HCT116 (cell line): ENCODE measurements around the gene MRPL21. TPM values are rescaled to one million over a fixed set of nuclear protein-coding genes. Genes with fewer than 3 reads are reported as not detected.

Experiments used
- ATAC-seq: fragments of 200-7000 bp; cut with Tn5 transposase; 2 replicates; pipeline ENCODE4 v1.9.1; 2020; ENCODE audit warnings: mild to moderate bottlenecking, moderate library complexity
- BruUV-seq: library from RNA; stranded (reverse); fragments of 400-500 nt; replicated peaks from 2 replicates; lab custom pipeline; 2021; lab: Mats Ljungman, UMichigan
- CTCF ChIA-PET: fragments of 300-600 bp; sonication (Branson Sonifier 250); formaldehyde crosslinking; loops from one replicate; lab custom pipeline; 2021; ENCODE audit warnings: antibody characterized with exemption; lab: Charles Lee
- POLR2A ChIA-PET: fragments of 300-600, 350-600 bp; sonication (Branson Sonifier 250); formaldehyde crosslinking; loops from one replicate; lab custom pipeline; 2021; ENCODE audit warnings: antibody characterized with exemption; lab: Charles Lee
- RAD21 ChIA-PET, 2 experiments: fragments of 300-600 bp; sonication (Branson Sonifier 250); formaldehyde crosslinking; loops; one replicate each; lab custom pipeline; 2023; ENCODE audit warnings: low total read pairs in 2 of 2; ENCODE audit not compliant: uncharacterized antibody in 2 of 2, unreplicated experiment in 2 of 2, low non-redundant PET in 1 of 2; lab: Charles Lee
- DNase-seq: peaks from one replicate; pipeline ENCODE4 v3.0.0-alpha.2; 2010; ENCODE audit warnings: low read depth, low spot score
- H2AFZ ChIP-seq: fragments of 200-600 bp; shearing (Covaris generic), sonication (generic); 2 replicates; pipeline ENCODE4 v1.6.1; 2017; ENCODE audit warnings: low read depth, mixed run types, mixed read lengths, antibody characterized with exemption, low read length; ENCODE audit not compliant: poor library complexity, severe bottlenecking
- H3K27ac ChIP-seq: 2 replicates; pipeline ENCODE4 v1.5.1; 2012; ENCODE audit warnings: low read depth, low read length
- H3K27me3 ChIP-seq: fragments of 200-600 bp; sonication (generic); 2 replicates; pipeline ENCODE4 v1.6.1; 2016; ENCODE audit warnings: mixed run types, low read length, mixed read lengths; ENCODE audit not compliant: insufficient read depth
- H3K36me3 ChIP-seq, 2 experiments: fragments of 200-500 bp in 1 of 2; fragments of 200-600 bp in 1 of 2; sonication (Bioruptor generic) in 1 of 2; sonication (generic) in 1 of 2; 2 replicates each; pipeline versions ENCODE4 v1.5.1 to v1.6.1; 2014 to 2016; ENCODE audit warnings: low read length in 2 of 2, inconsistent platforms in 1 of 2, mixed read lengths in 1 of 2, mixed run types in 1 of 2; ENCODE audit not compliant: insufficient read depth in 2 of 2, control insufficient read depth in 1 of 2
- H3K4me1 ChIP-seq, 2 experiments: fragments of 200-600 bp in 1 of 2; sonication (generic) in 1 of 2; 2 replicates each; pipeline versions ENCODE4 v1.5.1 to v1.6.1; 2012 to 2017; ENCODE audit warnings: low read length in 2 of 2, inconsistent platforms in 1 of 2, mild to moderate bottlenecking in 1 of 2, mixed read lengths in 1 of 2, mixed run types in 1 of 2, moderate library complexity in 1 of 2; ENCODE audit not compliant: insufficient read depth in 2 of 2, control insufficient read depth in 1 of 2
- H3K4me2 ChIP-seq: fragments of 200-600 bp; sonication (generic); 2 replicates; pipeline ENCODE4 v1.6.1; 2017; ENCODE audit warnings: mixed run types, low read length, mixed read lengths
- H3K4me3 ChIP-seq, 2 experiments: fragments of 200-600 bp in 1 of 2; sonication (generic) in 1 of 2; replicated peaks in 1 of 2; 2 replicates each; pipeline ENCODE4 v1.5.1; 2011 to 2016; ENCODE audit warnings: low read length in 2 of 2, control low read depth in 1 of 2, low read depth in 1 of 2, mild to moderate bottlenecking in 1 of 2, mixed read lengths in 1 of 2, mixed run types in 1 of 2
- H3K79me2 ChIP-seq: fragments of 200-600 bp; sonication (generic); 2 replicates; pipeline ENCODE4 v1.6.1; 2017; ENCODE audit warnings: mild to moderate bottlenecking, mixed run types, low read length, moderate library complexity, mixed read lengths; ENCODE audit not compliant: insufficient read depth
- H3K9ac ChIP-seq: fragments of 200-600 bp; sonication (generic); 2 replicates; pipeline ENCODE4 v1.6.1; 2016; ENCODE audit warnings: low read length, mixed read lengths
- H3K9me2 ChIP-seq: fragments of 200-600 bp; sonication (generic), shearing (Covaris generic); 2 replicates; pipeline ENCODE4 v1.6.1; 2017; ENCODE audit warnings: mixed run types, mild to moderate bottlenecking, moderate library complexity; ENCODE audit not compliant: insufficient read depth
- H3K9me3 ChIP-seq, 2 experiments: fragments of 200-500 bp in 1 of 2; fragments of 200-600 bp in 1 of 2; sonication (Bioruptor generic) in 1 of 2; sonication (generic) in 1 of 2; 2 replicates each; pipeline ENCODE4 v1.6.1; 2014 to 2017; ENCODE audit warnings: low read length in 2 of 2, mixed read lengths in 2 of 2, inconsistent platforms in 1 of 2, low read depth in 1 of 2, mild to moderate bottlenecking in 1 of 2, mixed run types in 1 of 2, moderate library complexity in 1 of 2; ENCODE audit not compliant: control insufficient read depth in 1 of 2, insufficient read depth in 1 of 2
- H4K20me1 ChIP-seq: fragments of 200-600 bp; sonication (generic), shearing (Covaris generic); 2 replicates; pipeline ENCODE4 v1.6.1; 2017; ENCODE audit warnings: mixed run types, mild to moderate bottlenecking, moderate library complexity; ENCODE audit not compliant: insufficient read depth
- CBX3 ChIP-seq: IDR thresholded peaks from 2 replicates; pipeline ENCODE4 v1.6.1; 2012; ENCODE audit warnings: low read depth
- EGR1 ChIP-seq: IDR thresholded peaks from 2 replicates; pipeline ENCODE4 v1.6.1; 2012; ENCODE audit warnings: low read depth
- ELF1 ChIP-seq: IDR thresholded peaks from 2 replicates; pipeline ENCODE4 v1.6.1; 2012; ENCODE audit warnings: low read depth, borderline replicate concordance
- EZH2phosphoT487 ChIP-seq: fragments of 200-600 bp; IDR thresholded peaks from 2 replicates; pipeline ENCODE4 v1.6.1; 2018; ENCODE audit warnings: antibody characterized with exemption, borderline replicate concordance
- POLR2A ChIP-seq: IDR thresholded peaks from 2 replicates; pipeline ENCODE4 v1.7.0; 2011; ENCODE audit warnings: borderline replicate concordance; ENCODE audit not compliant: insufficient read depth, insufficient read length; ENCODE audit errors: extremely low read depth
- POLR2AphosphoS5 ChIP-seq: IDR thresholded peaks from 2 replicates; pipeline ENCODE4 v1.6.1; 2011; ENCODE audit warnings: mild to moderate bottlenecking, low read depth, low read length, moderate library complexity
- RAD21 ChIP-seq: IDR thresholded peaks from 2 replicates; pipeline ENCODE4 v1.6.1; 2012; ENCODE audit warnings: low read depth, mild to moderate bottlenecking
- SIN3A ChIP-seq: IDR thresholded peaks from 2 replicates; pipeline ENCODE4 v1.6.1; 2012; ENCODE audit warnings: low read depth
- SP1 ChIP-seq: IDR thresholded peaks from 2 replicates; pipeline ENCODE4 v1.6.1; 2012; ENCODE audit warnings: low read depth
- SRF ChIP-seq: IDR thresholded peaks from 2 replicates; pipeline ENCODE4 v1.6.1; 2012; ENCODE audit warnings: low read depth
- TCF7L2 ChIP-seq: IDR thresholded peaks from 2 replicates; pipeline ENCODE4 v1.7.0; 2011; ENCODE audit warnings: borderline replicate concordance, inconsistent platforms; ENCODE audit not compliant: insufficient read depth, insufficient read length; ENCODE audit errors: extremely low read depth
- intact Hi-C: fragments of 100-400 bp; cut with micrococcal nuclease; formaldehyde crosslinking; loops from 2 replicates; pipeline ENCODE4 v1.10.0; 2022
- total RNA-seq: library from RNA; stranded (reverse); gene quantifications from one replicate; pipeline ENCODE4 v1.2.1, GENCODE V29; 2021; ENCODE audit not compliant: unreplicated experiment
- TF ChIP-seq, protein P1 (sequence below): IDR thresholded peaks from 2 replicates; pipeline ENCODE4 v1.6.1; 2012
- TF ChIP-seq, protein P2 (sequence below): IDR thresholded peaks from 2 replicates; pipeline ENCODE4 v1.6.1; 2011; ENCODE audit warnings: mild to moderate bottlenecking, low read length, moderate library complexity; ENCODE audit not compliant: insufficient replicate concordance; ENCODE audit errors: extremely low read depth
- TF ChIP-seq, protein P3 (sequence below): IDR thresholded peaks from 2 replicates; pipeline ENCODE4 v1.6.1; 2012

The MRPL21 gene
- total RNA-seq, 1 experiment from 2014 or later, result 90.2 TPM

DNA sequence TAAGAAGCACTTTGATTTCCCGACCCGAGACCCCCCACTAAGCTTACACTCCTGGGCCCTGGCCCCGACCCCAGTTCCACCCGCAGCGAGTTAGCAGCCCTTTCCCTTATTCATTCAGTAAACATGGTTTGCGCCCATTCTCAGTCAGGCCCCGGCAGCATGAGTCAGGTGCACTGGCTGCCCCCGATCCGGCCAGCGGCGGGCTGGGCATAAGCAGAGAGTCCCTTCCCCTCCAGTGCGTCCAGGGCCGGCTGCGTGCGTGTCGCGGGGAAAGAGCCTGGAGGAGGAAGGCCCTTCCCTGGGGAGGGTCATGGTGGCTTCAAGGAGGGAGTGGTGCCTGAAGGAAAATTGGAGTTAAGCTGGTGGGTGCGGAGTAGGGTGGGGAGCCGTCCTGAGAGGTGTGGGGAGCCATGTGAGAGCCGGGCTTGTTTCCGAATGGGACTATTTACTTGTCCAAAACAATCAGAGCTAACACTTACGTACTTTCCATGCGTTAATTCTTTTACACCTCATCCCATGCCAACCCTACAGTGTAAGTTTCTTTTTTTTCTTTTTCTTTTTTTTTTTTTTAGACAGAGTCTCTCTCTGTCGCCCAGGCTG is 716 bp upstream of the MRPL21 start:
- RAD21 ChIA-PET, result no interaction called here

DNA sequence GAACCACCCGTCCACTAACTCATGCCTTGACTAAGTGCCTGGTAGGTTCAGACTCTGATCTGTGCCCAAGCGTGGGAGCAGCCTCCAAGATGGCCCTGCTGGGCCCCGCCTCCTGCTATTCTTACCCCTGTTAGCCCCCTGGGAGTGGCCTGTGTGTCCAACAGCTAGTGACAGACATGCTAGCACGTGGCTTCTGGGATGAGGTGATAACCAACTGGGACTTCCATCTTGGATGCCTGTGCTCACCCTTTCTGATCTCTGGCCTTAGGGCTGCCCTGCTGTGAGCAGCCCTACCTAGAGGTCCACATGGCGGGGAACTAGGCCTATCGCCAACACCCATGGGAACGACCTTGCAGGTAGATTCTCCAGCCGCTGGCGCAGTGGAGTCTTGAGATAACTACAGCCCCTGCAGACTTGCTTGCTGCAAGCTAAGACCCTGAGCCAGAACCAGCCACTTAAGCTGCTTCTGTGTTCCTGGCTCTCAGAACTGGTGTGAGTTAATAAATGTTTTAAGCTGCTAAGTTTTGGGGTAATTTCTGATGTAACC is 2.7 kb downstream of the MRPL21 start:
- Histone ChIP-seq H3K27ac (no peak overlapping the region), H3K36me3 (peaks cover 23 to 24% of the 10 kb centered on the region in 2 experiments), H3K27me3 (no peaks in the 10 kb centered on the region), H3K4me3 (no peak overlapping the region), H3K9ac (no peak overlapping the region), H3K9me3 (no peaks in the 10 kb centered on the region), H3K4me2 (no peak overlapping the region), H4K20me1 (no peaks in the 10 kb centered on the region; the same call in 1 of the 2 replicates), H2AFZ (no peak overlapping the region), H3K79me2 (peaks cover 77% of the 10 kb centered on the region), H3K4me1 (peaks cover 13 to 25% of the 10 kb centered on the region in 2 experiments; a peak in 3 of 4 replicates), H3K9me2 (no peaks in the 10 kb centered on the region)
- no peak for ATAC-seq
- intact Hi-C loops, result loop anchor here (5.0 kb wide), 1 partner anchor 186 kb away; no protein-coding TSS in a partner anchor
- POLR2A ChIA-PET, result no interaction called here
- no TSS peak for BruUV-seq
- RAD21 ChIA-PET, result no interaction called here
- CTCF ChIA-PET, result no interaction called here
- no peak for DNase-seq
- TF ChIP-seq CBX3, result no peak
- TF ChIP-seq, protein P1, sequence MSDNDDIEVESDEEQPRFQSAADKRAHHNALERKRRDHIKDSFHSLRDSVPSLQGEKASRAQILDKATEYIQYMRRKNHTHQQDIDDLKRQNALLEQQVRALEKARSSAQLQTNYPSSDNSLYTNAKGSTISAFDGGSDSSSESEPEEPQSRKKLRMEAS, result no peak
- TF ChIP-seq, protein P2, sequence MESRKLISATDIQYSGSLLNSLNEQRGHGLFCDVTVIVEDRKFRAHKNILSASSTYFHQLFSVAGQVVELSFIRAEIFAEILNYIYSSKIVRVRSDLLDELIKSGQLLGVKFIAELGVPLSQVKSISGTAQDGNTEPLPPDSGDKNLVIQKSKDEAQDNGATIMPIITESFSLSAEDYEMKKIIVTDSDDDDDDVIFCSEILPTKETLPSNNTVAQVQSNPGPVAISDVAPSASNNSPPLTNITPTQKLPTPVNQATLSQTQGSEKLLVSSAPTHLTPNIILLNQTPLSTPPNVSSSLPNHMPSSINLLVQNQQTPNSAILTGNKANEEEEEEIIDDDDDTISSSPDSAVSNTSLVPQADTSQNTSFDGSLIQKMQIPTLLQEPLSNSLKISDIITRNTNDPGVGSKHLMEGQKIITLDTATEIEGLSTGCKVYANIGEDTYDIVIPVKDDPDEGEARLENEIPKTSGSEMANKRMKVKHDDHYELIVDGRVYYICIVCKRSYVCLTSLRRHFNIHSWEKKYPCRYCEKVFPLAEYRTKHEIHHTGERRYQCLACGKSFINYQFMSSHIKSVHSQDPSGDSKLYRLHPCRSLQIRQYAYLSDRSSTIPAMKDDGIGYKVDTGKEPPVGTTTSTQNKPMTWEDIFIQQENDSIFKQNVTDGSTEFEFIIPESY, result no peak
- no peak for TF ChIP-seq EGR1
- TF ChIP-seq EZH2phosphoT487, result no peak
- TF ChIP-seq, protein P3, sequence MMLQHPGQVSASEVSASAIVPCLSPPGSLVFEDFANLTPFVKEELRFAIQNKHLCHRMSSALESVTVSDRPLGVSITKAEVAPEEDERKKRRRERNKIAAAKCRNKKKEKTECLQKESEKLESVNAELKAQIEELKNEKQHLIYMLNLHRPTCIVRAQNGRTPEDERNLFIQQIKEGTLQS, result no peak
- TF ChIP-seq ELF1, result no peak
- no peak for TF ChIP-seq SP1
- no peak for TF ChIP-seq POLR2AphosphoS5
- TF ChIP-seq SIN3A, result no peak

More for the DNA sequence above, 716 bp upstream of the MRPL21 start:
- Histone ChIP-seq H3K79me2 (peaks cover 72% of the 10 kb centered on the region), H3K4me3 (peak overlapping the region; percentile 79 to 91), H3K9ac (peak overlapping the region; percentile 82), H3K27me3 (no peaks in the 10 kb centered on the region), H3K36me3 (peaks cover 15 to 23% of the 10 kb centered on the region in 2 experiments; a peak in 3 of 4 replicates), H3K9me3 (no peaks in the 10 kb centered on the region), H3K9me2 (no peaks in the 10 kb centered on the region), H3K4me1 (peaks cover 13 to 25% of the 10 kb centered on the region in 2 experiments; a peak in 3 of 4 replicates), H3K4me2 (peak overlapping the region; percentile 80), H3K27ac (peak overlapping the region; percentile 66), H4K20me1 (no peaks in the 10 kb centered on the region; the same call in 1 of the 2 replicates), H2AFZ (no peak overlapping the region)
- DNase-seq (no peak), ATAC-seq (peak; percentile 41)
- CTCF ChIA-PET, result interaction anchor here (0.9 kb wide), 1 partner anchor 140 kb away, joined by 3 read pairs; no protein-coding TSS in a partner anchor
- POLR2A ChIA-PET, result interaction anchor here (1.4 kb wide), 1 partner anchor 144 kb away, joined by 3 read pairs; the partner anchor contains the start of gene TPCN2
- TF ChIP-seq SRF (no peak), SIN3A (no peak), TCF7L2 (no peak), RAD21 (no peak), EZH2phosphoT487 (no peak), POLR2A (no peak)
- TF ChIP-seq, protein P3, result no peak
- BruUV-seq, result no TSS peak
- intact Hi-C loops, result loop anchor here (2.0 to 5.0 kb wide), 2 partner anchors 140 to 183 kb away; no protein-coding TSS in a partner anchor
